ENCODE results near the gene PRR22.

The PRR22 gene

GRCh38 chr19:5773276-5773675 lies 11.3 kb downstream of the PRR22 start:
- no peak overlapping the region for H3K4me3 ChIP-seq (ENCODE audit: low read length)
- no peak for DNase-seq (ENCODE audit: low read depth)
- no peak for TF ChIP-seq CTCF (conservative IDR thresholded peaks at IDR 0.05; ENCODE audit: low read length)

DNA sequence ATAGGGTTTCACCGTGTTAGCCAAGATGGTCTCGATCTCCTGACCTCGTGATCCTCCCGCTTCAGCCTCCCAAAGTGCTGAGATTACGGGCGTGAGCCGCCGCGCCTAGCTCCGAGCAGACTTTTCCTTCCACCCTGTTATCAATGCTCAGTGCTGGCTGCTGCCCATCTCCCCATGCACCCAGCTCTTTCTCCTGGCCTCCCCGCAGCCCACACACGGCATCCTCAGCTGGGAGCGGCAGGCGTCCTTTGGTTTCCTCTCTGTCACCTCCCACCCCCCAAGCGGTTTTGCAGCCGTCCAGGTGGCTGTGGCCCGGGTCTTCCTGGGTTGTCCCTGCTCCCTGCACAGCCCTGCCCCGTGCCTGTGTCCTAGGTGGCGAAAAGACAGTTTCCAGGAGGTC lies 12.1 kb downstream of the PRR22 start:
- H3K4me3 ChIP-seq (ENCODE audit: low read length) = no peak overlapping the region
- no peak for TF ChIP-seq CTCF (conservative IDR thresholded peaks at IDR 0.05; ENCODE audit: low read length)
- DNase-seq (ENCODE audit: low read depth) = no peak

- no peak for DNase-seq (ENCODE audit: low read depth)
- no peak for TF ChIP-seq CTCF (conservative IDR thresholded peaks at IDR 0.05; ENCODE audit: low read length)
- H3K4me3 ChIP-seq (ENCODE audit: low read length) = no peak overlapping the region
These were observed 16.6 kb downstream of the PRR22 start for GRCh38 chr19:5767949-5768348.

DNA sequence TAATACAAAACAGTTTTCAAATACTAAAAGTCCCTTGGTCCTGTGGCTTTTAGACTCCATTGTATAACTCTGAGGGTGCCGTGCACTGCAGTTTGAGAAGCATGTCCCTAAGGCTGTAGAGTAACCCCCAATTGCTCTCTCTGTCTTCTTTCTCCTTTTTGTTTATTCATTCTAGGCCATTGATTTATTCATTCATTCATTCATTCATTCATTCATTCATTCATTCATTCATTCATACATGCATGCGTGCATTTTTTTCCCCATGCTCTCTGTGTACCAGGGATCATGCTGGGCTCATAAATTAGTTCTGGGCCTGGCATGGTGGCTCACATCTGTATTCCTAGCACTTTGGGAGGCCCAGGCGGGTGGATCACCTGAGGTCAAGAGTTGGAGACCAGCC lies 19.3 kb downstream of the PRR22 start:
- no peak for TF ChIP-seq CTCF (conservative IDR thresholded peaks at IDR 0.05; ENCODE audit: low read length)
- H3K4me3 ChIP-seq (ENCODE audit: low read length) = no peak overlapping the region
- DNase-seq (ENCODE audit: low read depth) = no peak

GRCh38 chr19:5762608-5763217 lies 21.8 kb downstream of the PRR22 start:
- no peak for TF ChIP-seq CTCF (conservative IDR thresholded peaks at IDR 0.05; ENCODE audit: low read length)
- H3K4me3 ChIP-seq (ENCODE audit: low read length) = no peak overlapping the region
- DNase-seq (ENCODE audit: low read depth) = no peak

DNA sequence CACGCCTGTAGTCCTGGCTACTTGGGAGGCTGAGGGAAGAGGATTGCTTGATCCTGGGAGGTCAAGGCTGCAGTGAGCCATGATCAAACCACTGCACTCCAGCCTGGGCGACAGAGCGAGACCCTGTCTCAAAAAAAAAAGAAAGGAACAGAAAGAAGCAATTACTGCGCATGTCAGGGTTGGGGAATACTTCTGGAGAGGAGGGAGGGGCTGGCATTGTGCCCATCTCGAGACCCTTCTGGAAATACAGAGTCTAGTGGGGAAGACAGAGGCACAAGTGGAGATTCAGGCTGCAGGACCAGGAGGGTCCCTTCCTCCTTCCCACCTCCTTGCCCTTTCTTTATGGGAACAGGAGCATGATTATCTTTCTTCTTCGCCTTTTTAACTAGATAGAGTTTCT lies 30.8 kb downstream of the PRR22 start:
- no peak for DNase-seq (ENCODE audit: low read depth)
- TF ChIP-seq CTCF (conservative IDR thresholded peaks at IDR 0.05; ENCODE audit: low read length) = no peak

DNA sequence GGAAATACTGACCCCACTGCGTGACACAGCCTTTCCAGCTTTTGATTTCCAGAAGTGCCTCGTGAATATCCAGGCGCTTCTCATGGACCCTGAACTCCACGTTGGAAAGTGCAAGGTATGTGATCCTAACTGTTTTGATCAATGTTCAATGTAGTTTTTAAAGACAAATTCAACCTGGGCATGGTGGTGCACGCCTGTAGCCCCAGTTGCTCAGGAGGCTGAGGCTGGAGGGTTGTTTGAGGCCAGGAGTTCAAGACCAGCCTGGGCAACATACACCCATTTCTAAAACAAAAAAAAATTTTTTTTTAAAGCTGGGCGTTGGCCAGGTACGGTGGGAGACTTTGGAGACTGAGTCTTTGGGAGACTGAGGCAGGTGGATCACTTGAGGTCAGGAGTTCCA lies 32.8 kb downstream of the PRR22 start:
- DNase-seq (ENCODE audit: low read depth) = no peak
- no peak for TF ChIP-seq CTCF (conservative IDR thresholded peaks at IDR 0.05; ENCODE audit: low read length)
- H3K4me3 ChIP-seq (ENCODE audit: low read length) = no peak overlapping the region

More for the DNA sequence above, 30.8 kb downstream of the PRR22 start:
- no peak overlapping the region for H3K4me3 ChIP-seq (ENCODE audit: low read length)

All from AG10803 (cell line).